Parathyroid adenoma (tissue), 2 donors: ENCODE results near the gene RPS27A.

Experiments used
- H2AFZ ChIP-seq: fragments of 300-600 bp; sonication (generic); one replicate; pipeline ENCODE4 v1.7.0; 2017; ENCODE audit warnings: antibody characterized with exemption, mild to moderate bottlenecking
- H3K27ac ChIP-seq: fragments of 300-600 bp; sonication (generic); one replicate; pipeline ENCODE4 v1.7.0; 2017
- H3K27me3 ChIP-seq: fragments of 300-600 bp; sonication (generic); one replicate; pipeline ENCODE4 v1.7.0; 2017; ENCODE audit warnings: low read length; ENCODE audit not compliant: control insufficient read depth, insufficient read depth
- H3K36me3 ChIP-seq: fragments of 300-600 bp; sonication (generic); one replicate; pipeline ENCODE4 v1.7.0; 2017; ENCODE audit warnings: low read length; ENCODE audit not compliant: control insufficient read depth, insufficient read depth
- H3K4me1 ChIP-seq: fragments of 300-600 bp; sonication (generic); one replicate; pipeline ENCODE4 v1.7.0; 2017; ENCODE audit warnings: control low read depth
- H3K4me2 ChIP-seq: fragments of 300-600 bp; sonication (generic); one replicate; pipeline ENCODE4 v1.7.0; 2017; ENCODE audit warnings: low read length
- H3K4me3 ChIP-seq: fragments of 300-600 bp; sonication (generic); one replicate; pipeline ENCODE4 v1.7.0; 2017; ENCODE audit warnings: low read depth, low read length
- H3K79me2 ChIP-seq: fragments of 300-600 bp; sonication (generic); one replicate; pipeline ENCODE4 v1.7.0; 2017; ENCODE audit warnings: control low read depth
- H3K9ac ChIP-seq: fragments of 300-600 bp; sonication (generic); one replicate; pipeline ENCODE4 v1.7.0; 2017; ENCODE audit warnings: mild to moderate bottlenecking
- H3K9me3 ChIP-seq: fragments of 300-600 bp; sonication (generic); one replicate; pipeline ENCODE4 v1.7.0; 2017; ENCODE audit warnings: low read length; ENCODE audit not compliant: control insufficient read depth
- CTCF ChIP-seq: fragments of 300-600 bp; sonication (generic); IDR thresholded peaks from one replicate; pipeline ENCODE4 v1.7.0; 2017; ENCODE audit warnings: antibody characterized with exemption, mild to moderate bottlenecking
- donor health status: primary hyperparathyroidism.

The RPS27A gene

GRCh38 chr2:55282110-55282917 lies 49.8 kb downstream of the RPS27A start:
- Histone ChIP-seq H3K4me1 (no peaks in the 10 kb centered on the region), H3K27ac (peak overlapping the region; percentile 90), H3K9me3 (no peaks in the 10 kb centered on the region), H3K9ac (peak overlapping the region; percentile 42), H3K4me2 (peak overlapping the region; percentile 60), H3K4me3 (peak overlapping the region; percentile 68), H3K27me3 (no peaks in the 10 kb centered on the region), H2AFZ (peak overlapping the region; percentile 99), H3K36me3 (no peaks in the 10 kb centered on the region), H3K79me2 (peaks cover 3% of the 10 kb centered on the region)
- TF ChIP-seq CTCF, result no peak

- H3K9ac ChIP-seq, result no peak overlapping the region
- no peaks in the 10 kb centered on the region for H3K4me1 ChIP-seq
- no peak overlapping the region for H3K4me2 ChIP-seq
- H3K79me2 ChIP-seq, result peaks cover 3% of the 10 kb centered on the region
- no peaks in the 10 kb centered on the region for H3K36me3 ChIP-seq
- no peaks in the 10 kb centered on the region for H3K9me3 ChIP-seq
- H3K27me3 ChIP-seq, result no peaks in the 10 kb centered on the region
- no peak for TF ChIP-seq CTCF
- no peak overlapping the region for H3K4me3 ChIP-seq
- peak overlapping the region; percentile 99 for H2AFZ ChIP-seq
- peak overlapping the region; percentile 90 for H3K27ac ChIP-seq
These were observed 50.6 kb downstream of the RPS27A start for GRCh38 chr2:55283083-55283482.
